Nephron progenitor cell (in vitro differentiated cells): ENCODE data around the gene OLFM2.

ENCODE experiments used
- DNase-seq: peaks from one replicate; pipeline ENCODE4 v3.0.0; 2021
- H3K27ac Mint-ChIP-seq: 2 replicates; pipeline ENCODE4 v1.8.0; 2021; ENCODE audit warnings: mild to moderate bottlenecking, moderate library complexity, mixed read lengths
- H3K27me3 Mint-ChIP-seq: 2 replicates; pipeline ENCODE4 v1.8.0; 2021; ENCODE audit warnings: mild to moderate bottlenecking, low read depth, mixed read lengths; ENCODE audit not compliant: poor library complexity
- H3K36me3 Mint-ChIP-seq: 2 replicates; pipeline ENCODE4 v1.8.0; 2021; ENCODE audit warnings: low read depth, mixed read lengths
- H3K4me1 Mint-ChIP-seq: 2 replicates; pipeline ENCODE4 v1.8.0; 2021; ENCODE audit warnings: mixed read lengths
- H3K4me3 Mint-ChIP-seq: 2 replicates; pipeline ENCODE4 v1.8.0; 2021; ENCODE audit warnings: mild to moderate bottlenecking, moderate library complexity, mixed read lengths
- H3K9me3 Mint-ChIP-seq: 2 replicates; pipeline ENCODE4 v1.8.0; 2021; ENCODE audit warnings: mild to moderate bottlenecking, moderate library complexity, mixed read lengths
- CTCF ChIP-seq: fragments of 200-600 bp; sonication (generic); IDR thresholded peaks from 2 replicates; pipeline ENCODE4 v1.5.0; 2021; ENCODE audit warnings: antibody characterized with exemption

OLFM2 gene

GRCh38 chr19:9937001-9937411, 691 bp upstream of the OLFM2 start:
- Mint-ChIP-seq H3K27me3 (peaks cover 51% of the 10 kb centered on the region), H3K36me3 (no peaks in the 10 kb centered on the region), H3K27ac (no peak overlapping the region), H3K4me3 (peak overlapping the region; percentile 78), H3K9me3 (peaks cover 10% of the 10 kb centered on the region), H3K4me1 (peaks cover 22% of the 10 kb centered on the region)
- no peak for TF ChIP-seq CTCF
- peak; percentile 22 for DNase-seq

- no peak for TF ChIP-seq CTCF
- Mint-ChIP-seq H3K36me3 (no peaks in the 10 kb centered on the region), H3K9me3 (peaks cover under 1% of the 10 kb centered on the region), H3K4me1 (peaks cover 26% of the 10 kb centered on the region), H3K4me3 (peak overlapping the region; percentile 96), H3K27ac (peak overlapping the region; percentile 17), H3K27me3 (peaks cover 45% of the 10 kb centered on the region)
- no peak for DNase-seq
Measured at GRCh38 chr19:9935506-9936325, 599 bp downstream of the OLFM2 start.

GRCh38 chr19:9934132-9934950, 2.0 kb downstream of the OLFM2 start:
- Mint-ChIP-seq H3K4me3 (peak overlapping the region; percentile 96), H3K36me3 (no peaks in the 10 kb centered on the region), H3K27ac (no peak overlapping the region), H3K4me1 (peaks cover 28% of the 10 kb centered on the region), H3K27me3 (peaks cover 39% of the 10 kb centered on the region), H3K9me3 (no peaks in the 10 kb centered on the region)
- TF ChIP-seq CTCF = peak; percentile 98
- peak; percentile 98 for DNase-seq

- Mint-ChIP-seq H3K4me1 (peaks cover 28% of the 10 kb centered on the region), H3K27ac (no peak overlapping the region), H3K27me3 (peaks cover 31% of the 10 kb centered on the region), H3K36me3 (no peaks in the 10 kb centered on the region), H3K4me3 (no peak overlapping the region), H3K9me3 (no peaks in the 10 kb centered on the region)
- DNase-seq = no peak
- no peak for TF ChIP-seq CTCF
Measured at GRCh38 chr19:9932835-9933234, 3.5 kb downstream of the OLFM2 start.

- Mint-ChIP-seq H3K36me3 (peaks cover 6% of the 10 kb centered on the region), H3K27me3 (peaks cover 25% of the 10 kb centered on the region), H3K27ac (peak overlapping the region; percentile 66), H3K4me1 (peaks cover 27% of the 10 kb centered on the region), H3K9me3 (peaks cover 4% of the 10 kb centered on the region), H3K4me3 (no peak overlapping the region)
- no peak for DNase-seq
- no peak for TF ChIP-seq CTCF
Measured at GRCh38 chr19:9931629-9932028, 4.7 kb downstream of the OLFM2 start.
